Stimulated activated naive CD4-positive, alpha-beta T cell treated with Interleukin-2 at 50 U/mL for 16 hours (primary cell): Measurements from ENCODE around the gene C12orf57.
"Not testable (repeated sequence)": the region's sequence is repeated elsewhere in the genome, so short reads cannot be mapped to it uniquely, and the experiment has no call there.

ENCODE experiments used
- DNase-seq: peaks from one replicate; lab custom pipeline; 2025; lab: John Stamatoyannopoulos, UW

C12orf57 gene, protein sequence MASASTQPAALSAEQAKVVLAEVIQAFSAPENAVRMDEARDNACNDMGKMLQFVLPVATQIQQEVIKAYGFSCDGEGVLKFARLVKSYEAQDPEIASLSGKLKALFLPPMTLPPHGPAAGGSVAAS

GRCh38 chr12:6943722-6944380 lies at the start of gene C12orf57, which contains the start of gene RNU7-1:
TSS of gene C12orf57 (plus strand) at chr12:6944022. CDS start at chr12:6944122, 100 bp downstream.
TSS of gene RNU7-1 (plus strand) at chr12:6943816.
- DNase-seq, result peak; percentile 75

DNA sequence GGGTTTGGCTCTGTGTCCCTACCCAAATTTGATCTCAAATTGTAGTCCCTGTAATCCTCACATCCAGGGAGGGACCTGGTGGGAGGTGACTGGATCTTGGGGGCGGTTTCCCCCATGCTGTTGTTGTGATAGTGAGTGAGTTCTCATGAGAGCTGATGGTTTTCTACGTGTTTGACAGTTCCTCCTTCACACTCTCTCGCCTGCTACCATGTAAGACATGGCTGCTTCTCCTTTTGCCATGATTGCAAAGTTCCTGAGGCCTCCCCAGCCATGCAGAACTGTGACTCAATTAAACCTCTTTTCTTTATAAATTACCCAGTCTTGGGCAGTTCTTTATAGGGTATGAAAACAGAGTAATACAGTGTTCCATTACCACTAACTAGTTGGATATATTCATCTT lies 49.5 kb upstream of the C12orf57 start:
- DNase-seq, result no peak

DNA sequence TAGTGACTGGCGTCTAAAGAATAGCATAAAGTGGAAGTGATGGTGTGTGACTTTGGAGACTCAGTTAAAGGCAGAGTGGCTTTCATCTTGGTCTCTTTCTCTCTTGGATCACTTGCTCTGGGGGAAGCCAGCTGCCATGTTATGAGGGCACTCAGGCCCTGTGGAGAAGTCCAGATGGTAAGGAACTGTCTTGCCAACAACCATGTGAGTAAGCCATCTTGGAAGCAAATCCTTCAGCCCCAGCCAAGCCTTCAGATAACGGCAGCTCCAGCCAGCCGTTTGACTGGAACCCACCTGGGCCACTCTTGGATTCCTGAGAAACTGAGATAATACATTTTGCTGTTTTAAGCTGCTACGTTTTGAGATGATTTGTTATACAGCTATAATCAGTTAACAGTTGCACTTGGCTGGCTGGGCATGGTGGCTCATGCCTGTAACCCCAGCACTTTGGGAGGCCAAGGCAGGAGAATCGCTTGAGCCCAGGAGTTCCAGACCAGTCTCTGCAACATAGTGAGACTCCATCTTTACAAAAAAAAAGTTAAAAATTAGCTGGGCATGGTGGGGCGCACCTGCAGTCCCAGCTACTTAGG lies 46.9 kb upstream of the C12orf57 start:
- DNase-seq, result no peak

- no peak for DNase-seq
Measured at GRCh38 chr12:6899427-6899826, 44.4 kb upstream of the C12orf57 start.

DNA sequence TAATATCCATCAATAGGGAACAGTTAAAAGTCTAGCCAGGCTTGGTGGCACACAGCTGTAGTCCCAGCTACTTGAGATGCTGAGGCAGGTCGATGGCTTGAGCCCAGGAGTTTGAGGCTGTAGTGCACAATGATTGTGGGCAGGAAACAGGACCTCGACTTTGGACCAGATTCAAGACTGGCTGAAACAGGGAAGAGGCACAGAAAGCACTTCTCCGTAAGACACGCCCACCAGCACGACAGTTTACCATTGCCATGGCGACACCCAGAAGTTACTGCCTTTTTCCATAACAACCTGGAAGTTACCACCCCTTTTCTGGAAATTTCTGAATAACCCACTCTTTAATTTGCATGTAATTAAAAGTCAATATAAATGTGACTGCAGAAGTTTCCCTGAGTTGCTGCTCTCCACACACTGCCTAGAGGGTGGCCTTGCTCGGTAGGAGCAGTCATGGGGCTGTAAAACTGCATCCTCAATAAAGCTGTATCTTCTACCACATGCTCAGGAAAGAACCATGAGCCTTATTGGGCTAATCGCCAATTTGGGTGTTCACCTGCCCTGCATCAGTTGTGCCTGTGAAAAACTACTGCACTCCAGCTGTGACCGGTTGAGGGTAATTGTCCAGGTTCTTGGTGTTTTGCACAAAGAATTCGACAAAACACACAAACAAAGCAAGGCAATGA lies 43.8 kb upstream of the C12orf57 start:
- DNase-seq, result peak; percentile 22

DNA sequence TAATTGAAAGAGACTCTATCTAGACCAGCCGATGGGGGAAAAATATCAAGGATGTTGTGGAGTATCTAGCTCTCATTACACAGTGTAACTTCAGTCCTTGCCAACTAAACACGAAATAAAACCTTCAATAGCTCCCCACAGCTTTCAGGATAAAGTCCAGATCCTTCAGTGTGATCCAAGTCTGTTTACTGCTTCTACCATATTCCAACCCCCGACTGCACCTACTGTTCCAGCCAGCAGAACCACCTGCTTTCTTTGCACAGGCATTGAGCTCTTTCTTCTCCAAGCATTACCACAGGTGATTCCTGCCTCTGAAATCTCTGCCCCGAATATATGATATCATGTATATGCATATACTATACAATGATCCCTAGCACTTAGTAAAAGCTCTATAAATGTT lies 41.4 kb upstream of the C12orf57 start:
- DNase-seq, result no peak

DNA sequence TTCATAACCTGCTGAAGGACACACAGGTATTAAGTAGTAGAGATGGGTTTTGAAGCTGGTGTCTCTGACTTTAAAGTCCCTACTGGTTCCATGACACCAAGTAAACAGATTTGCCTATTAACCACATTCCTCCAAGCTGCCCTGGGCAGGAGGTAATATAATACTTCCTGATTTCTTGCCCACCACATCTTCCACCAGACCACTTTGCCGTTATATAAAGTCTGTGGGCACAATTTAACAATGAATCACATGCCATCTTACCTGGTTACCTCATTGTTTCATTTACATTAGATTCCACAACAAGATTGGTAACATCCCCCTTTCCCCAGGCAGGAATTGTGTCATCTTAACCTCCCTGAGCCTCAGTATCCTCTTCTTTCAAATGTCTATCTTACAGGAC lies 40.1 kb upstream of the C12orf57 start:
- no peak for DNase-seq

GRCh38 chr12:6904280-6905276 lies 39.2 kb upstream of the C12orf57 start, which contains the start of gene LRRC23:
TSS of gene LRRC23 (plus strand) at chr12:6904822. CDS start at chr12:6905634, 812 bp downstream.
- peak; percentile 97 for DNase-seq

DNA sequence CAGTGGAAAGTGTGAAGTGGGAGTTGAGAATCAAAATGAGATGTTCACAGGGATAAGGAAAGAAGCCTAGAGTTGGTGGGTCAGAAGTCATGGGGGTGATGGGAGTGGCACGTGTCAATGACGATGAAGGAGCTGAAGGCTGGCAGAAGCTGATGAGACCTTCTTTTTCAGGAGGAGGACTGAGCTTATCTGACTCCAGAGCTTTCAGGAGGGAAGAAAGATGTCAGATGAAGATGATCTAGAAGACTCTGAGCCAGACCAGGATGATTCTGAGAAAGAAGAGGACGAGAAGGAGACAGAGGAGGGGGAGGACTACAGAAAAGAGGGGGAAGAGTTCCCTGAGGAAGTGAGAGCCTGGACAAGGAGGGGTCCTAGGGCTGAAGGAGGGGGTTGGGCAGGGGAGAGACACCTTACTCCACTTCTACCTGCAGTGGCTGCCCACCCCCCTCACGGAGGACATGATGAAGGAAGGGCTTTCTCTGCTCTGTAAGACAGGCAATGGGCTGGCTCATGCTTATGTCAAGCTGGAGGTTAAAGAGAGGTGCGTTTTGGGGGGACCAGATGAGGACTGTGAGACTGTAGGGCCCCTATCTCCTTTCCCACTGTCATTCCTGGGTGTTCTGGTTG lies 38.3 kb upstream of the C12orf57 start:
- DNase-seq, result no peak

DNA sequence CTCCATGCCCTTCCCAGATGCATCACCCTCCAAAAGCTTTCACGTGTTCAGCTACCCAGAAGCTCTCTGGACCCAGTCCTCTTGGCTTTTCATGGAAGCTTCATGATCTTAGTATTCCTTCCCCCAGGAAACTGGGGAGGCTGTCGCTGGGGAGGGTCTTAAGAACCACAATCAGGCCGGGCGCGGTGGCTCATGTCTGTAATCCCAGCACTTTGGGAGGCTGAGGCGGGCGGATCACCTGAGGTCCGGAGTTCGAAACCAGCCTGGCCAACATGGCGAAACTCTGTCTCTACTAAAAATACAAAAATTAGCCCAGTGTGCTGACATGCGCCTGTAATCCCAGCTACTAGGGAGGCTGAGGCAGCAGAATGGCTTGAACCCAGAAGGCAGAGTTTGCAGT lies 35.7 kb upstream of the C12orf57 start:
- not testable (repeated sequence) for DNase-seq

GRCh38 chr12:6909421-6910145 lies 34.2 kb upstream of the C12orf57 start:
- DNase-seq, result no peak

- DNase-seq, result no peak
Measured at GRCh38 chr12:6912164-6912935, 31.5 kb upstream of the C12orf57 start.

- DNase-seq, result peak; percentile 81
Measured at GRCh38 chr12:6914246-6914946, 29.4 kb upstream of the C12orf57 start, which contains the start of gene ENO2. TSS of gene ENO2 (plus strand) at chr12:6914580. CDS start at chr12:6915833, 1,253 bp downstream.

DNA sequence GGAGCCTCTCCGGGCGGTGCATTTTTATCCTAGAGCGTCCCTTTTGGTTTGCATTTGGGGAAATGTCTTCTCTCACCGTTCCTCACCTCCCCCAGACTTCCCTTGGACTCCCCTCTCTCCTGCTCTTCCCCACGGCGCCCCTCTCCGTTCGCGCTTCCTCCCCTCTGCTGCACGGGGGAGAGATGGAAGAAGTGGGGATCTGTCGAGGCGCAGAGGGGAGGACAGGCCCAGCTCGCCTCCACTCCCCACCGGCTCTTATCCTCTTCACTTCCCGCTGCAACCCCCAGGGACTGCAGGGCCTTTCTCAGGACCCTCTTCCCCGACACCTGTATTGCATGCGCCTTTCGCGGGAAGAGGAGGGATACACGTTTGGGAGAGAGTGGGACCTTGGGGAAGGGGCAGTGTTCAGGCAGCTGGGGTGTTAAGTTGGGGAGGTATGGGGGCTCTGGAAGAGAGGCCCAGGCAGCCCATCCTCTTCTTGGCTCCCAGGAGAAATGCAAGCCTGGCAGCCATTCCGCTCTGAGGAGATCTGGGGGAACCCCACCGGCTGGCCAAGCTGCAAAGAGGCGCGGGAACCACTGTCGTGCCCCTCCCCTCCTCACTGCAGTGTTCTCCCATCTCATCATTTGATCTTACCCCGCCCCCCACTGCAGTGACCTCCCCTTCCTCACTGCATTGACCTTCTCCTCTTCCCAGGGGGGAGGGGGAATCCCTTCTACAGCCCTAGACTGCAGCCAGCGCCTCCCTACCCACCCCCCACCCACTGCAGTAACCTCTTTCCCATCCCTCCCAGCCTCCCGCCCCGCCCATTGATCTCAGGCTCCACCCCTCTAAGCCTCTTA lies 28.7 kb upstream of the C12orf57 start:
- no peak for DNase-seq

DNA sequence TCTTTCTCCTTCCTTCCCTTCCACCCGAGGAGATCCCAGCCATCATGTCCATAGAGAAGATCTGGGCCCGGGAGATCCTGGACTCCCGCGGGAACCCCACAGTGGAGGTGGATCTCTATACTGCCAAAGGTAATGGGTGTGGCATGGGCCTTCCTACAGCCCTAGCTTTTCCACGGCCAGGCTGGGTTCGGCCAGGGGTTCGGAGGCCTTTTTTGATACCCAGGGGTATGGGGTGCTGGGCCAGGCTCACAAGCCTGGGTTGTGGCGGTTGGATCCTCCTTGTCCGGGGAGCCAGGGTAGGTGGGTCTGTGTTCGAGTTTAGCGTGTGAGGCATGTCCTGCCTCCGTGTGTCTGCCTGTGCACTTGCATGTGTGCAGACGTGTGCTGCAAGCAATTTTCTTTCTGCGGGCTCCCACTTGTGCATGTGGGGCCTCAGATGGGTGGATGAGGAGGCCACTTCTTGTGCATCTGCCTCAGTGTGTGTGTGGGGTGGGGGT lies 28.0 kb upstream of the C12orf57 start:
- DNase-seq, result no peak

- DNase-seq, result no peak
Measured at GRCh38 chr12:6916426-6917200, 27.2 kb upstream of the C12orf57 start.
